RKO (cell line): ENCODE results near the gene ZNF439.
"Not testable (repeated sequence)": the region's sequence is repeated elsewhere in the genome, so short reads cannot be mapped to it uniquely, and the experiment has no call there.

Source experiments
- DNase-seq: peaks from one replicate; pipeline ENCODE4 v3.0.0-alpha.2; 2016; ENCODE audit warnings: low spot score

Gene ZNF439

GRCh38 chr19:11868188-11868587 lies 19.7 kb downstream of the ZNF439 start:
- DNase-seq, result no peak

GRCh38 chr19:11872624-11873023 lies 24.1 kb downstream of the ZNF439 start:
- no peak for DNase-seq

- no peak for DNase-seq
Observed at GRCh38 chr19:11873762-11874161, 25.2 kb downstream of the ZNF439 start.

GRCh38 chr19:11879687-11880266 lies 31.3 kb downstream of the ZNF439 start:
- not testable (repeated sequence) for DNase-seq

GRCh38 chr19:11880598-11880997 lies 32.1 kb downstream of the ZNF439 start:
- no peak for DNase-seq

- peak; percentile 50 for DNase-seq
Observed at GRCh38 chr19:11881151-11881800, 32.8 kb downstream of the ZNF439 start.

- no peak for DNase-seq
Observed at GRCh38 chr19:11882606-11883005, 34.1 kb downstream of the ZNF439 start.

GRCh38 chr19:11887234-11887610 lies 38.7 kb downstream of the ZNF439 start:
- peak; percentile 28 for DNase-seq

- peak; percentile 82 for DNase-seq
Observed at GRCh38 chr19:11887611-11888531, 39.3 kb downstream of the ZNF439 start, which contains the start of gene ZNF69. Gene ZNF69, plus strand, starts transcription at chr19:11887782. Its CDS starts 142 bp downstream, at chr19:11887924.

- DNase-seq, result not testable (repeated sequence)
Observed at GRCh38 chr19:11889901-11890300, 41.4 kb downstream of the ZNF439 start.

GRCh38 chr19:11890634-11891033 lies 42.1 kb downstream of the ZNF439 start:
- no peak for DNase-seq

- no peak for DNase-seq
Observed at GRCh38 chr19:11894851-11895250, 46.3 kb downstream of the ZNF439 start.

- DNase-seq, result no peak
Observed at GRCh38 chr19:11902228-11902627, 53.7 kb downstream of the ZNF439 start.

- DNase-seq, result no peak
Observed at GRCh38 chr19:11905928-11906327, 57.4 kb downstream of the ZNF439 start.

GRCh38 chr19:11911937-11912336 lies 63.4 kb downstream of the ZNF439 start:
- not testable (repeated sequence) for DNase-seq

GRCh38 chr19:11914417-11915051 lies 66.0 kb downstream of the ZNF439 start:
- DNase-seq, result not testable (repeated sequence)
